NCI-H187 treated with DMSO at 0.1 percent for 48 hours (cell line): Measurements from ENCODE around the gene ZNF629.

Experiments
- DNase-seq: peaks from one replicate; lab custom pipeline; 2025; lab: John Stamatoyannopoulos, UW

The ZNF629 gene

GRCh38 chr16:30748634-30749445 lies 38.2 kb downstream of the ZNF629 start:
- DNase-seq: no peak

GRCh38 chr16:30747799-30748633 lies 39.0 kb downstream of the ZNF629 start, which contains the start of gene PHKG2:
Gene PHKG2 (plus strand): TSS chr16:30748425. CDS start chr16:30748821, 396 bp downstream.
- peak; percentile 77 for DNase-seq

GRCh38 chr16:30747331-30747730 lies 39.7 kb downstream of the ZNF629 start:
- no peak for DNase-seq

DNA sequence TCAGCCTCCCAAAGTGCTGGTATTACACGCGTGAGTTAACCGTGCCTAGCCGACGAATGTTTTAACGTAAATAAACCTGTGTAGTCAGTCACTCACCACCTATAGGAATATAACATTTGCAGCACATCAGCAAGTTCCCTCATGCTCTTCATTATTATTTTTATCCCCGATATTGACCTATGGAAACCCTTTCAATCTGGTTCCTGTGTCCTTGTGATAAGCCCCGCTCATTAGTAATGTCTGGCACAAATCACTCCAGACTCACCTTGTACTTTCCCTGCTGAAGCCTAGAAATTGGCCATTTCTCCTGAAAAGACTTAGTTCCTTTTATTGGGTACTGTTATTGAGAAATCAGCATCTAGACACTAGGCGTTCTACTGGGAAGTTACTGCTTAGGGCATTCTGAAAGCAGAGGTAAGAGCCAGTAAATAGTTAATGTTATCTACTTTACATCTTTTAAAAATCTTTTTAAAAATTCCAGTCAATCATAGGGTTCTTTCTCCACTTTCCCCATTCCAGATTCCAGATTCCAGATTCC lies 40.3 kb downstream of the ZNF629 start:
- DNase-seq: no peak

- DNase-seq: no peak
Observed at GRCh38 chr16:30745082-30745481, 41.9 kb downstream of the ZNF629 start.

GRCh38 chr16:30744183-30744582 lies 42.8 kb downstream of the ZNF629 start:
- DNase-seq: no peak

- DNase-seq: no peak
Observed at GRCh38 chr16:30743716-30744115, 43.3 kb downstream of the ZNF629 start.

DNA sequence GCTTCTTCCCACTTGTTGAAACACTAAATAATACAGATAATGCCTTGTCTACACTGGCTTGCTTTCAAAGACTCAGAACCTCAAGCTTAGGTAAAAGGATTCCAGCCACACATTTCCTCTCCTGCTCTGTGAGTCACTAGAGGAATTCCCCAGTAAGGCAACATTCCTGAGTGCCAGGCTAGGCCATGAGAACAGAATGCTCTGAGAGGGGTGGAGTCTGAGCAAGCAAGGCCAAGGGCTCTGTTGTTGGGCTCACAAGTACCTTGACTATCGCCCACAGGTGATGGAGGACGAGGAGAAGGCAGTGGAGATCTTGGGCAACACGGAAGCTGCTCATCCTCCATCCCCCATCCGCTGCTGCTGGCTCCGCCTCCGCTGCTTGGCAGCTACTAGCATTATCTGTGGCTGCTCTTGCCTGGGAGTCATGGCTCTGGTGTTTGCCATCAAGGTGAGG lies 45.5 kb downstream of the ZNF629 start:
- peak; percentile 12 for DNase-seq

DNA sequence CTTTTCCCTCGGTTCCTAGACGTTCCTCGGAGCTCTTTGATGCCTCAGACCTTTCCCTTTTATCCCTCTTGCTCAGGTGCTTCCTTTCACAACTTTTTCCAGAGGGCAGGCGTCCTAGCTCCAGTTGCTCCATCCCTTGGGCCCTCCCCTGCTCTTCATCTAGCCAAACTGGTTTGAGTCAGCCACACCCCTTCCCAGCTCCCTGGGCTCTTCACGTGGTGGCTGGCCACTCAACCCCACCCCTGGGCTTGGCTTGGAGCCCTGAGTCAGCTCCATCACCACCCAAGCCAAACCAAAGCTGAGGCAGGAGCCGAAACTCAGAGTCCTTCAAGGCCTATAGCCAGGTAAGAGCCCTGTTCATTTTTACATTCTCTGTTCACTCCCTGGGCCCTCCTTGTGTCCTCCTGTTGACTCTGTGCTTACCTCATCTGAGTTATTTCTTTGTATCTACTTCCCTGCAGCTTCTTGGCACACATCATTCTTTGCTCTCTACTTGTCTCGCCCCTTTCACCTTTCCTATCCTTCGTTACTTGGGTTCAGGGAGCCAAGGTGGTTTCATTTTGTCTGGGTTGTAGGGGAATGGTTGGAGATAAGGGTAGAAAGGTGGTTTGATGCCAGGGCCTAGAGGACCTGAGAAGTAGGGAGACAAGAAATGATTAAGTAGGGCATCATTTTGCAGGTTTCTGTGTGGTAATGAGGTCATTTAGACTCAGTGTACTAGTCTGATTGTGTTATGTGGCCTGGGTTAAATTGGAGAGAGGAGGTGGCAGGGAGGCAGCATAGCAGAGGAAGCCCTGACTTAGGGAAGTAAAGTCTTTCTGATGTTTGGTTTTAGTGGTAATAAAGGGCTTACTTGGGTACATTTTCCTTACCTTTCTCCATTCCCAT lies 46.4 kb downstream of the ZNF629 start:
- no peak for DNase-seq

GRCh38 chr16:30738984-30739951 lies 47.7 kb downstream of the ZNF629 start:
- DNase-seq: no peak

DNA sequence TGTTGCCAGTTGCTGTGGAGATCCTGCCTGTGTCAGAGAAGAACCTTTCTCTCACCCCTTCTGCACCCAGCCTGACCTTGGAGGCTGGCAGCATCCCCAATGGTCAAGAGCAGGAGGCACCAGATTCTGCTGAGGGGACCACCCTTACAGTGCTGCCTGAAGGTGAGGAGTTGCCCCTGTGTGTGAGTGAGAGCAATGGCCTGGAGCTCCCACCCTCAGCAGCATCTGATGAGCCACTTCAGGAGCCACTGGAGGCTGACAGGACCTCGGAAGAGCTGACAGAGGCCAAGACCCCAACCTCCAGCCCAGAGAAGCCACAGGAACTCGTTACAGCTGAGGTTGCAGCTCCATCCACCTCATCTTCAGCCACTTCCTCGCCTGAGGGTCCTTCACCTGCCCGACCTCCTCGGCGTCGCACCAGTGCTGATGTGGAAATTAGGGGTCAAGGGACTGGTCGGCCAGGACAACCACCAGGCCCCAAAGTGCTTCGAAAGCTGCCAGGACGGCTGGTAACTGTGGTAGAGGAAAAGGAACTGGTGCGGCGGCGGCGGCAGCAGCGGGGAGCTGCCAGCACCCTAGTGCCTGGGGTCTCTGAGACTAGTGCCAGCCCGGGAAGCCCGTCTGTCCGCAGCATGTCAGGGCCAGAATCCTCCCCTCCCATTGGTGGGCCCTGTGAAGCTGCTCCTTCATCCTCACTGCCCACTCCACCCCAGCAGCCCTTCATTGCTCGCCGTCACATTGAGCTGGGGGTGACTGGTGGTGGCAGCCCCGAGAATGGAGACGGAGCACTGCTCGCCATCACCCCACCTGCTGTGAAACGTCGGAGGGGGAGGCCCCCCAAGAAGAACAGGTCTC lies 49.0 kb downstream of the ZNF629 start:
- DNase-seq: no peak

DNA sequence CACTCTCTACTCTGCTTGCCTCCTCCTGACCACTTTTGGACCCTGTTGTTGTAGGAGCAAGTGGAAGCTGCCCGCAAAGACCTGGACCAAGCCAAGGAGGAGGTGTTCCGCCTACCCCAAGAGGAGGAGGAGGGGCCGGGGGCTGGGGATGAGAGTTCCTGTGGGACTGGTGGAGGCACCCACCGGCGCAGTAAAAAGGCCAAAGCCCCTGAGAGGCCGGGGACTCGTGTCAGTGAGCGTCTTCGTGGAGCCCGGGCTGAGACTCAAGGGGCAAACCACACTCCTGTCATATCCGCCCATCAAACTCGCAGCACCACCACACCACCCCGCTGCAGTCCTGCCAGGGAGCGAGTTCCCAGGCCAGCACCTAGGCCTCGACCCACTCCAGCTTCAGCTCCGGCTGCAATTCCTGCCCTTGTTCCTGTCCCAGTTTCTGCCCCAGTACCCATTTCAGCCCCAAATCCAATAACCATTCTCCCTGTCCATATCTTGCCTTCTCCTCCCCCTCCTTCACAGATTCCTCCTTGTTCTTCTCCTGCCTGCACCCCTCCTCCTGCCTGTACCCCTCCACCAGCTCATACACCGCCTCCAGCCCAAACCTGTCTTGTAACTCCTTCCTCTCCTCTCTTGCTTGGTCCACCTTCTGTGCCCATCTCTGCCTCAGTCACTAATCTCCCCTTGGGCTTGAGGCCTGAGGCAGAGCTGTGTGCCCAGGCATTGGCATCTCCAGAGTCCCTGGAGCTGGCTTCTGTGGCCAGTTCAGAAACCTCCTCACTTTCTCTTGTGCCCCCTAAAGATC lies 49.8 kb downstream of the ZNF629 start:
- DNase-seq: no peak

DNA sequence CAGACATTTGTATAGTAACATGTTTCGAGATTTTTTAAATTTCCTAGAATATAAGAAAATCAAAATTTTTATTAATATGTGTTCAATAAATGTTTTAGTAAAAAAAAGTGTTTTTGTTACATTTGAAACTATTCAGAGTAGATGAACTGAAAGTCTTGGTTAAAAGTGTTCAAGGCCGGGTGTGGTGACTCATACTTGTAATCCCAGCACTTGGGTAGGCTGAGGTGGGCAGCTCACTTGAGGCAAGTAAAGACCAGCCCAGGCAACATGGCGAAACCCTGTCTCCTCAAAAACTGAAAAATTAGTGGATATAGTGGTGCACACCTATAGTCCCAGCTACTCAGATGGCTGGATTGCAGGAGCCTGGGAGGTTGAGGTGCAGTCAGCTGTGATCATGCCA lies 55.6 kb downstream of the ZNF629 start:
- no peak for DNase-seq

DNA sequence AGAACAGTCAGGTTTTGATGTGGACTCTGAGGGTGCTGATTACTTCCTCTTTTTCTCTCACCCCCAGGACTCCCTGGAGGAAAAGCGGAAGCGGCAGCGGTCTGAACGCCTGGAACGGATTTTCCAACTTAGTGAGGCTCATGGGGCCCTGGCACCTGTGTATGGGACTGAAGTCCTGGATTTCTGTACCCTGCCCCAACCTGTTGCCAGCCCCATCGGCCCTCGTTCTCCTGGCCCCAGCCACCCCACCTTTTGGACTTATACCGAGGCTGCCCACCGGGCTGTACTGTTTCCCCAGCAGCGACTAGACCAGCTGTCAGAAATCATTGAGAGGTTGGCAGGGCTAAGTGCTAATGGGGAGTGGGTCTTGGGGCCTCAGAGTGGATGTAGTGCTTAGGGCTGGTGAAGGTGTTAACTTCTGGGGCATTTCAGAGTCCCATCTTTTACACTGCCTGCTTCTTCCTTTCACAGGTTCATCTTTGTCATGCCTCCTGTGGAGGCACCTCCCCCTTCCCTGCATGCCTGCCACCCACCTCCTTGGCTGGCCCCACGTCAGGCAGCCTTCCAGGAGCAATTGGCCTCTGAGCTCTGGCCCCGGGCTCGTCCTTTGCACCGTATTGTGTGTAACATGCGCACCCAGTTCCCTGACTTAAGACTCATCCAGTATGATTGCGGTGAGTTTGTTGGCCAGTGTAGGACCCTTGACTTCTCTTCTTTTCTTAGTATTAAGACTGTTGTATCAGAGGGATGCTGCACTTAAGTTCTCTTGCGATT lies 57.9 kb downstream of the ZNF629 start:
- DNase-seq: no peak
